GM21737 (cell line): Measurements from ENCODE around the gene SLC36A2.
"Not testable (repeated sequence)": the region's sequence is repeated elsewhere in the genome, so short reads cannot be mapped to it uniquely, and the experiment has no call there.

ENCODE experiments used
- ATAC-seq: cut with Tn5 transposase; IDR thresholded peaks from one replicate; pipeline ENCODE4 v1.9.1; 2021; ENCODE audit warnings: mild to moderate bottlenecking, moderate library complexity; ENCODE audit not compliant: unreplicated experiment

Gene SLC36A2

DNA sequence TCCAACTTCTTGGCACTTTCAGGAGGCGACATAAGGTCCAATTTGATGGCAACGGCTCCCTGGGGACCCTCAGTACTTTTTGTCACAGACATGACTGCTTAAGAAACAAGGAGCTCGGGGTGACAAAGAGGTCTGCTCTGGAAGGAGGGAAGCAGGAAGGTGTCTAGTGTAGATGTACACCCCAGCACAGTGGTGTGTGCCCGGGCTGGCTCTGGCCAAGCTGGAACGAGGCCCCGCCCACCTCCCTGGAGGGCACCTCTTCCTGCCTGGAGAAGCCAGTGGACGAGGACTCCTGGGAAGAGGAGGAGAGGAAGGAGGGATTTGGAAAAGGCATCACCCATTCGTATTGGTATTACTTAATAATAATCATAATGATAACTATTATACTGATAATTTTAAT lies at the start of gene SLC36A2:
Gene SLC36A2, minus strand, starts transcription at position 191 of the 400 bp plus-strand sequence. Its CDS starts 99 bp downstream, at position 92.
- no peak for ATAC-seq

DNA sequence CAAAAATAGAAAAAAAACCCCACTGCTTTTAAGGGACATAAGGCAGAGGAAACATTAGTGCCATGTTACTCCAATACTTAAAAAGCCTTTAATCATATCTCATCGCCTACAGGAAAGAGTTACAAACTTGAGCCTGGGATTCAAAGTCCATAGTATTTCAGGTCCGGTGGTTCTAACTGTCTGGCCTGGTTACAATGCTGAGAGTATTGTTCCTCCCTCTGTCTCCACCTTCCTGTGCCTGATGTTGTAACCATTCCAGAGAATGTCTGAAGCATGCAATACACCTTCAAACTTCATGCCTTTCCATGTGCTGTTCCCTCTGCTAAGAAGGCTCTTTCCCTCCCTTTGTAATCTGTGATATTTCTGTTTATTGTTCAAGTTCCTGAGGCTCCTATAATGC lies 41.6 kb upstream of the SLC36A2 start:
- ATAC-seq, result no peak

DNA sequence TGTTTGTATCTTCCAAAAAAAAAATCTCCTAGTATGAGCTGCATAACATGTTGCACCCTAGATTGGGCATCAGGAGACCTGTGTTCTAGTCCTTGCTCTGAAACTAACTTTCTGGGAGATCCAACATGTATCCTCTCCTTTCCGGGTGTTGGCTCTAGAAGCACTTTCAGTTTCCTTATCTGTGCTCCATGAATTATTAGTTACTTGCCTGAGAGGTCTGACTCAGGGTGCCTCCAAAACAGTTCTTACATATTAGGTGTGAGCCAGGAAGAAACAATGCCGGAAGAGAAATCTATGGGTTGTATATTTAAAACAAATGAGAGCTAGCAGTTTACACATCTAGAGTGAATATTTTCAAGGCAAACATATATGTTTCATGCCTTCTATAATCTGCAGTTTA lies 36.7 kb upstream of the SLC36A2 start:
- ATAC-seq, result no peak

DNA sequence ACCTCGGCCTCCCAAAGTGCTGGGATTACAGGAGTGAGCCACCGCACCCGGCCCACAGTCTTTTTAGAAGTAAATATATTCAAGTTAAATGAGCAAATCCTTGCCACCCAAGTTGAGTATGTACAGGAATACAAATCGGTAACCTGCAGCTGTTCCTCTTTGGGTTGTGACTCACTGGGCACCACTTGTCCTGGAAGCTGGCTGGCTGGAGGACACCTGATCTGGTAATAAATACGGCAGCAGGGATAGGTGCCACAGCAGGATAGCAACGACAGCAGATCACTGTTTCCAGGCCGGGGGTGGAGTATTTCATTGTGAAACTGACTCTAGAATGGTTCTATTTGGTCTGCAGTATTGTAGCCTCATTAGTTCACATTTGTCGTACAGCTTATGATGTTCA lies 35.7 kb upstream of the SLC36A2 start:
- ATAC-seq, result no peak

DNA sequence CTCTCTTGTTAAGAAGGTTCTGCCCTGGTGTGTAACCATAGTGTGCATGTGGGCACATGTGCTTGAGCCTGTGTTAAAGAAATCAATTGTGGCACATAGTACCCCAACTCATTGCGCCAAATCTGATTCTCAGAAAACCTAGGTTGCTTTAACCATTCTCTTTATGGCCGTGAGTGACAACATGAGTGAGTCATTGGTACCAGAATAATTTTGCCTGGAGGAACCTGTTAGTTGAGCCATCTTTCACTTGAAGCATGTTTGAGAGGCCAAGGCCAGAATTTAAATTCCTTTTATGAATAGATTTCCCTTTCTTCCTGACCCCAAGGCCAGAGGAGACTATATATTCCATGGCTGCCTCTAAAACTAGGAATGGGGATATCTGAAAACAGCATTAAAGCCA lies 35.2 kb upstream of the SLC36A2 start:
- ATAC-seq, result no peak

DNA sequence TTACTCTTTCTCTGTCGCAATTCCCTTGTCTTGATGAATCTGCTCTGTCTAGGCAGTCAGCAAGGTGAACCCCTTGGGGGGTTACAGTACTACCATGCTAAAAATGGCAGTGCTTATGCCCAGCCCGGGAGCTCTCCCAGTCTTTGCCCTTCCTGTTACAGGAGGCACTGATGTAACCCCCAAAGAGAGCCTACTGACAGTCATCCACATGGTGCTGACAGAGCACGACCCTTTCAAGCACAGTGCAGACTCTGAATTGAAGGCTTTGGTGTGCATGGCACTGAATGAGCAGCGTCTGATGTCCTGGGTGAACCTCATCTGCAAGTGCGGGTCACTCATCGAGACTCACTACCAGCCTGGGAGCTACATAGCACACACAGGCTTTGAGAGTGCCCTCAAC lies 34.5 kb upstream of the SLC36A2 start:
- ATAC-seq, result no peak

DNA sequence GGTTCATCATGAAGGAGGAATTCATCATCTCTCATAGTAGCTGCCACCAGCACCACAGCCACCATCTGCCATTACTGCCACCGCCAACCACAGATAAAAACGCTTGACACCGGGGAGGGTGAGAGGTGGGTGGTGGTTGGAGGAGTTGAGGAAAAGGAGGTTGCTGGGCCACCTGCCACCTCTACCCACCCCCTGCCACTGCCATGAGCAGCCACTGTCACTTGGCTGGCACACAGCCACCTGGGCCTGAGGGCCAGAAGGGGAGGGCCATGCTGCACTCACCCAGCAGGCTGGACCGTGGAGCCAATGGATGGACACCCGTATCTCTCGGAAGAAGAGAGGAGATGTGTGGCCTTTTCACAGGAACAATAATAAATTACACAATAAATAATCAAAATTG lies 31.3 kb upstream of the SLC36A2 start:
- ATAC-seq, result no peak

DNA sequence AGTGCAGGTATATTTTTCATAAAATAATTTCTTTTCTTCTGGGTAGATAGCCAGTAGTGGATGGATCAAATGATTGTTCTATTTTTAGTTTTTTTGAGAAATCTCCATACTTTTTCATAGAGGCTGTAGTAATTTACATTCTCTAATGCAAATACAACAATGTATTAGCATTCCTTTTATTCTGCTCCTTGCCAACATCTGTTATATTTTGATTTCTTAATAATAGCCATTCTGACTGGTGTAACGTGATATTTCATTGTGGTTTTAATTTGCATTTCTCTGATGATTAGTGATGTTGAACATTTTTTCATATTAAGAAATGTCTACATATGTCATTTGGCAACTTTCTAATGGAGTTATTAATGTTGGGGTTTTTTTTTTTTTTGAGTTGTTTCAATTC lies 27.2 kb upstream of the SLC36A2 start:
- no peak for ATAC-seq

DNA sequence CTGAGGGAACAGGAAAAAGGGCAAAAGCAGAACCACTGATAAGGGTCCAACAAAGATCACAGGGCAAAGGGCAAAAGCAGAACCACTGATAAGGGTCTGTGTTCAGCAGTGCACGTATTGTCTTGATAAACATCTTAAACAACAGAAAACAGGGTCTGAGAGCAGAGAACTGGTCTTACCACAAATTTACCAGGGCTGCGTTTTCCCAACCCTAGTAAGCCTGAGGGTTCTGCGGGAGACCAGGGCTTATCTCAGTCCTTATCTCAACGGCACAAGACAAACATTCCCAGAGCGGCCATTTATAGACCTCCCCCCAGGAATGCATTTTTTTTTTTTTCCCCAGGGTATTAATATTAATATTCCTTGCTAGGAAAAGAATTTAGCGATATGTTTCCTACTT lies 19.7 kb upstream of the SLC36A2 start:
- not testable (repeated sequence) for ATAC-seq

DNA sequence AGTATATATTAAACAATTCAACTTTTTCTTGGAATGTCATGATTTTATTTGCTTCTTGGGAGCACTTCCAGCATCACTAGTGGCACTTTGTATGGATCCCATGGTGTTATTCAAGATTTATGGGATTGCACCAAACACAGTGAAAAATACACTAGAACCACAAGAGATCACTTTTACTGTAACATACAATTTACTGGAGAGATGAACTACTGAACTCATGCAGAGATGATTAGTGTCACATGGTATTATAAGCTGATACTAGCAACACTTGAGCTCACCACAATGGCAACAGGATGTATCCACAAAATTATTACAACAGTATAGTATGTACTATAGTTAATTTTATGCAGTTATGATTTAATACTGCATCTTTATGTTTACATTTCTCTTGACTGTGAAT lies 16.3 kb upstream of the SLC36A2 start:
- ATAC-seq, result no peak

DNA sequence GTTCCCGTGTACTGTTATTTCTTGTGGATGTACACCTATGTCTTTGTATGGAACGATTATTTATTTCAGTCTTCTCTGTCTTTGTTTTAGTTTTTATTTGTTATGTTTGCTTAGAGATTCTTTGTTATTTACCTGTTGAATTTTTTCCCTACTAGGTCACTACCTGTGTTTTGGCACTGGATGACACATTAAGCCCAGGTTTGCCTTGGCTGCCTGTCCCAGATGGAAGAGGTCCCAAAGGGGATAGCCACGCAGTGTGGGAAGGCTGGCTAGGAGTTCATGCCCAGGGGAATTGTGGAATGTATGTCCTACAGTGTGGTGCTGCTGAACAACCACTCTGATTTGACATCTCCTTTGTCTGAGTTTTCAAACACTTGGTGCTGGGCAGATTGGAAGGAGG lies 15.6 kb upstream of the SLC36A2 start:
- ATAC-seq, result no peak

DNA sequence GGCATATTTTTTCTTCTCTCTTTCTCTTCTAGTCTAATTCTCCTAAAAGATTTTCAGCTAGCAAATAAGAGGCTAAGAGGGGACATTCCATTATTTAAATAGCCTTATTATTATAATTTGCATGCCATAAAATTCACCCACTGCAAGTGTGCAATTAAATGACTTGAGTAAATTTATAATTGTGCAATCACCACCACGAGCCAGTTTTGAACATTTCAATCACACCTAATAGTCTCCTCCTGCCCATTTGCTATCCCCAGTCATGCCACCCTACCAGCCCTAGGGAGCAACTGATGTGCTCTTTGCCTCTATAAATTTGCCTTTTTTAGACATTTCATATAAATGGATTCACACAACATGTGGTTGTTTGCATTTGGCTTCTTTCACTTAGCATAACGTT lies 12.0 kb upstream of the SLC36A2 start:
- no peak for ATAC-seq

DNA sequence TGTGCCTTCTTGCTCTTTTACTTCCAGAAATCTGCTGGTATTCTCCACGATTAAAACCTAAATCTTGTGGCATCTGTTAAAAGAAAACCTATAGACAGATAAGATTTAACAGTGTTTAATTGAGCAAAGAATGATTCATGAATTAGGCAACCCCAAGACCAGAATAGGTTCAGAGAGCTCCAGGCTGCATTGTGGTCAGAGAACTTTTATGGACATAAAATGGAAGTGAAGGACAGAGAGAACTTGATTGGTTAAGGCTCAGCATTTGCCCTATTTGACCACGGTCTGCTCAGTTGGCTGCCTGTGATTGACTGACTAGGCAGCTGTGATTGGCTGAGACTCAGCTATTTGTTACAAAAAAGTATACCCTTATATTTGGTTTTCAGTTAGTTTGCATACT lies 10.4 kb upstream of the SLC36A2 start:
- ATAC-seq, result no peak

DNA sequence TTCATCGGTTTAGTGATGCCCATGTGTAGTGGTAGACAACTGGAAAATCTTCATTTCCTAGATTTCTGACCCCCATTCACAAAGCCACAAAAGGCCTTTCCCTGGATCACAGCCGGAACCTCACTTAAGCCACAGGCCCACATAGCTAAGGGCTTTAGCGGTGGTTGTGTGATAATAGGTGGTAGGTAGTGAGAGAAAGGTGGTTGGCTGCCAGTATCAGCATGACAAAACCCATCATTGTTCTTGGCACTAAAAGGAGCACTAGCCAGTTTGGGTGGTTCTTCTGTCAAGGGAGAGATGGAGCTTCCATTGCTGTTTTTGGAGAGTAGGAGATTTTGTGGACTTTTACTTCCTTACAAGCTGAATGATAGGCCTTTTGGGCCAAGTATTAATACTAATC lies 9.7 kb upstream of the SLC36A2 start:
- no peak for ATAC-seq

DNA sequence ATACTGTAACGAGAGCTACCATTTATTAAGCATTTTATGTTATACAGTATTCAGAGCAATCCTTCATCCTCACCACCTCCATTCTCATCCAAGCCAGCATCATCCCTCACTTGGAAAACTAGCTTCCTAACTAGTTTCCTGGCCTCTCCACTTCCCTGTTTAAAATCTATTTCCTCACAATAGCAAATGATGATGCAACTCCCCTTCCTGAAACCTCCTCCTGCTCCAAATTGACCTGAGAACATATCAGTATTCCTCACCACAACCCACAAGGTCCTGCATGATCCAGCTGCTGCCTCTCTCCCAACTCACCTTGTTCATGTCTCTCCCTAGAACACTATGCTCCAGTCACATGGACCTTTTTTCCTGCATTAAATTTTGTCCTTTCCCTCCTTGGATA lies 4.3 kb upstream of the SLC36A2 start:
- no peak for ATAC-seq

DNA sequence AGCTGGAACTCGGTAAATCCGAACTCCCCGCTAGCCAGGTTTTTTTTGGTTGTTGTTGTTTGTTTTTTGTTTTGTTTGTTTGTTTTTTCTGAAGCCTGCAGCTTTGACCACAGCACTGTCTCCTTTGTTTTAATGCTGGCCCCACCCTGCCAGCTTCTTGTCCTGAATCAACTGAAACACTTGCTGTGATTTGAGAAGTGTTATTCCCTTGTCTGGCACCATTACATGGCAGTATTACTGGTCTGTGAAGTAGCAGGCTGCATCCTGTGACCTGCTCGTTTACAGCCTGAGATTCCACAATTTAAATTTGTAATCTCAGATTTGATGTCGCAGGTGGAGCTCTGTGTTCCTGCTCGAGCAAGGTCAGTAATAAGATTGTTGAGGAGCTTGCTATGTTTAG lies 1.4 kb upstream of the SLC36A2 start:
- no peak for ATAC-seq

DNA sequence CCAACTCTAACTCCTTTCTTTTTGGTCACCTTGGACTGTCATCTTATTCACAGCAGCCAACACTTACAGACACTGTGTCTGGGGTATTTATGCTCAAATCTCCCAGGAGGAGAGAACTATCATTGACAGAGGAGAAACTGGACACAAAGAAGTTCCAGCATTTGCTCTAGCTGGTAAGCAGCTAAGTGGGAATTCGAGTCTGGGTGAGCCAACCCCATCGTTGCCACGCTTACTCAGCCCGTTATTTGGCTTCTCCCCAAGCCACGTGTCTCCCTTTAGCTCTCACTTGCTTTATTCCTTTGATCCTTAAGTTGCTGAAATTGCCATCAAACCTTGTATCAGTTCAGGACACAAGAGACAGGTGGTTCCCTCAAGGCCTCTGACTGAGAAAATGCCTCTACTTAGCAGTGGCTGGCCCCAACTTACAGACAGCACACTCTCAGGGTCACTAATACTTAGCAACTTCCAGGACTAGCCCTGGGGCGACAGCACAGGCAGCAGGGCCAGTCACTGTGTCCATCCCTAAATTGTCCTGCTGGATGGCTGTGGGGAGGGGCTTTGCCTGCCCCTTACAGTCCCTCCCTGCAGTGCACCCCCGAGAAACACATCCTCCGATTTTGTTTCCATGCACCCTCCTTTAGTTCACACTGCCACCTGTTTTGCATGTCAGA lies 1.4 kb downstream of the SLC36A2 start:
- ATAC-seq, result no peak

DNA sequence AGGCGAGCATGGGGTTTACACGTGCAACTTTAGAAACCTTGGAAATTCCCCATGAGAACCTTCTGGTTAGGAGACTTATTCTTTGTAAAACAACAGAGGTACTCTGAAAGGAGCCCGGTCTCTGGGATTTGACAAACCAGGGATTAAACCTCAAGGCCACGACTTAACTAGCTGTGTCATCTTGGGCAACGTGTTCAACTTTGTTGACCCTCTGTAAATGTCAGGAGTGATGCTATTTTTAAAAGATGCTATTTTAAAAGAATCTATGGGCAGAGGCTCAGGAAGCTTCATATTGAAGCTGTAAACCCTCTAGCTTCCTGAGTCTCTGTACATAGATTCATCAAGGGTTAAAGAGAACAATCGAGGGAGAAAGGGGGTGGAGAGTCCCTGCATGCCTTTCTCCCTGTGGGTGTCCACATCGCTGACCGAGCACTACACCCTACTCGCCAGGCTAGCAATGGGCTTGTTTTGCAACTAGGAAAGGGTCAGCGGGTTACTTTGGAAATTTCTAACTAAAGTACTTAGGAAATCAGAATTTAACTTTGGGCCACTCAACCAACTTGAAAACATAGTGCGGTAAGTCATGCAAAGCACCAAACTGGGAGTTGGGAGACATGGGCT lies 2.1 kb downstream of the SLC36A2 start:
- ATAC-seq, result no peak

DNA sequence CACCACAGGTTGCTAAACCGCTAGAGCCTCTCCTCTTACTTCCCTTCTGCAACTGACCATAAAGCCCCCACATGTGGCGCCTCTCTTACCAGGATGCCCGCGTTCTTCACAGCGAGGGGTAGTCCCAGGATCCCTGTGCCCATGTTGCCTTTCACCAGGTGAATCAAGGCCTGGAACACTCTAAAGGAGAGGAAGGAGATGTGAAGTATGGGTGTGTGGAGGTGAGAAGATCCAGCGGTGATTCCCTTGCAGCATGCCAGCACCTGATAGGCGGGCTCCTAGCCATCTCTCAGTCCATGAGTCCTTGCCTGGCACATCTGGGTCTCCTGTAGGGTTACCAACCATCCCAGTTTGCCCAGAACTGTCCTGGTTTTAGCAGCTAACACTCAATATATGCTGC lies 3.3 kb downstream of the SLC36A2 start:
- ATAC-seq, result no peak

DNA sequence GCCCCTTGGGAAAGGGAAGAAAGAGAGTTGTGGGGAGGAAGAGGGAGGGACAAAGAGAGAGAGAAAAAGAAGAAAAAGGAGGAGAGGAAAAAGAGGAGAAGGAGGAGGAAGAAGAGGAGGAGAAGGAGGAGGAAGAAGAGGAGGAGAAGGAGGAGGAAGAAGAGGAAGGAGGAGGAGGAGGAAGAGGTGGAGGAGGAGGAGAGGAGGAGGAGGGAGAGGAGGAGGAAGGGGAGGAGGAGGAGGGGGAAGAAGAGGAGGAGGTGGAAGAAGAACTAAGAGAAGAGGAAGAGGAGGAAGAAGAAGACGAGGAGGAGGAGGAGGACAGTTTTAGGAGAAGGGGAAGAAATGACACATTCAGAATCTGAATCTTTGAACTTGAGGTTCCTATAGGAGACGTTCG lies 7.4 kb downstream of the SLC36A2 start:
- ATAC-seq, result no peak

DNA sequence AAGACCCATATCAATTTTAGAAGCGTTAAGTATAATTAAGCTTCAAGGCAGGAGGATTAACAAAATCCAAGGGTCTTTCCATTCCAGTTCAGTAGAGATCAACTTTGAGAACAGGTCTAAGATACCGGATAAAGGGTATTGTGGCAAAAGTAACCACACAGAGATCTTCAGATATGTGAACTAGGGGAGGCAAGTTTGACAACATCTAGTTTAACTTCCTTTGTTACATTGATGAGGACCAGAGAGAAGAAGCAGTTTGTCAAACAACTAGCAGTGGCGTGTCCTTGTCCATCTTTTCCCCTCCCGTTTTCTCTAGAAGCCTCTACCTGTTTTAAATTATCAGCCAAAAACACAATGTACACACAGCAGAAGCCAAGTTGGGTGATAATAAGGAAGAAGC lies 8.6 kb downstream of the SLC36A2 start:
- ATAC-seq, result no peak

DNA sequence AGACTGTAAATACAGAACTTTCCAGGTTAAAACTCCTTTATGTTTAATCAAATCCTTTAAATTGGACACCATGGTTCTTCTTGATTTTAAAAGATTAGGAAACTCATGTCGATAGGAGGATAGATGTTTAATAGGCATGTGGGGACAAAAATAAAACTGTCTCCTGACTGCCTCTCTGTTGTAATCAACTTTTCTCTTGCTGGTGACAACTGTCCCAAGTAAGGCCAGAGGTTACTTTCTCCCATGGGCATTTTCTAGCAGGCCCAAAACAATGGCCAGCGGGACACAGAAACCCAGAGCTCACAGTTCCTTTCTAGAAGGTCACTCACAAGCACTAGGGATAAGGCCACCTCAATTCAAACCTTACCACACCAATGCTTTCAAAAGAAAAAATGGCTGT lies 14.5 kb downstream of the SLC36A2 start:
- no peak for ATAC-seq

DNA sequence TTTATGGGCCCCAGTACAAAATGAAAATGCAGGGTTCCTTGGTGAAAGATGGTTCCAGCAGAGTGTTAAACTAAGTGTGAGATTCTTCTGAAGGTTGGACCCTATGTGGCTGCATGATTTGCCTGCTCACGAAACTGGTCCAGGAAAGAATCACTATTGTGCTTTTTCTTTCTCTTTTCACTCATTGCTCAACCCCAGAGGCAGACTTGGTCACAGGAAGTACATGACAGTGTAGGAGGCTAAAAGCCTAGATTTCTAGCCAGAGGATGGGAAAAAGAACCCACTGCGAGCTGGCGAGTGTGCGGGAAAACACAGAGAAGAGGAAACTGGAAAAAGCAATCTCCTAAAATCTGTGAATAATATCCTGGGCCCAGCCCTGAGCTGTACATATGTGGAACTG lies 18.6 kb downstream of the SLC36A2 start:
- ATAC-seq, result no peak
